Stimulated activated naive CD8-positive, alpha-beta T cell treated with anti-CD3 and anti-CD28 coated beads, Interleukin-15, Interleukin-2, amounts not matched to agents 100 U/mL and 50 U/mL, for 24 hours (primary cell): ENCODE results near the gene PHB1.
"Not testable (repeated sequence)": the region's sequence is repeated elsewhere in the genome, so short reads cannot be mapped to it uniquely, and the experiment has no call there.

Experiments used
- ATAC-seq: fragments of 150-1000 bp; cut with Tn5 transposase; one replicate; pipeline ENCODE4 v1.10.0; 2021
- DNase-seq: peaks from one replicate; pipeline ENCODE4 v3.0.0; 2021

The PHB1 gene

DNA sequence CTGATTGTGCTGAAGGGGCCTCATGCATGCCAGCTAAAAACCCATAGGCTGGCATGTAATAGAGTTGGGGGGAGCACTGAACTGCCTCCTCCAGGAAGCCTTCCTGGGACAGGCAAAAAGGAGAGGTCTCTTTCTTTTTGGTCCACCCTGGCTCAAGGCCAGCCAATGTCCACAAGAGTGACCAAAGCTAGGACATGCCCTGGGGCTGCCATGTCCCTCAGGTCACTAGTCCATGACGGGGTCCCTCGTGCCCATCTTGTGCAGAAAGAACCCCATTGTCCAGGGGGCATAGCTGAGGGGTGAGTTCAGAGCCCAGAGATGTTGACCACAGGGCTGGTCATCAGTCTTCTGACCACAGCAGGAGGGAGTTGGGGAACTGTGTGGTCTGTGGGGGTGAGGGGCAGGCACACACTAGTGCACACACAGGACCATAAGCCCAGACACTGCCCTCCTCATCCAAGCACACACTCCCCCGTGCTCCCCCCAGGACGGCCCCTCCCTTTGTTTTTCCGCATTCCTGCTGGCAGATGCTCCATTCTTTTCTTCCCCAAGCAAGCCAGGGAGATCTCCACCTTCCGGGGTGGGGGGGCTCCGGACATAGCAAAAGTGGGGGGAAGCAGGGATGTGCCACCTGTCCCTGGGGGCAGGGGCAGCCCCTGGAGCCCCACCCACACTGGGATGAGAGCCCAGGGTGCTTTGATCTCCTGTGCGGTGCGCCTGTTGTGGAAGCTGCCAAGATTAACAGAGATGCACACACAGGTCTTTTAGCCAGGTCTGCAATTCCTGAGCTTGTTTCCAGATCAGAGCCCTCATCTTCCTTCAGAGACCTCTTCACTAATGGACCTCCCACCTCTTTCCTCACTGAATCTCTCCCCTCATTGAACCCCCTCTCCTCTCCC lies 25.2 kb upstream of the PHB1 start:
- no peak for DNase-seq
- no peak for ATAC-seq

DNA sequence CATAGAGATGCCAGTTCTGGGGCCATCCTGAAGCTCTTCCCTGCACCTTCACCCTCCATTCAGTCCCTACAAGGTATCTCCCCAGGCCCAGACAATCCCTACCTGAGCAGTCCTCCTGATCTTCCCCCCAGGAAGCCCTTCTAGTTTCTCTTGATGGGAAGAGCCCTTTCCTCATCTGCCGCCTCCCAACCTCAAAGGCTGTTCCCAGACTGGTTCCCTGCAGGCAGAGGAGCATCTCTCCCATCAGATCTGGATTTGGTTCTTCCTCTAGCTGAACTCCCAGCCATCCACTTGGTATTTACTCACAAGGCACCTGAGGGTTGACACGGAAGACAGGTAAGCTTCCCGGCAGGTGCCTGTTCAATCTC lies 24.6 kb upstream of the PHB1 start:
- ATAC-seq = no peak

DNA sequence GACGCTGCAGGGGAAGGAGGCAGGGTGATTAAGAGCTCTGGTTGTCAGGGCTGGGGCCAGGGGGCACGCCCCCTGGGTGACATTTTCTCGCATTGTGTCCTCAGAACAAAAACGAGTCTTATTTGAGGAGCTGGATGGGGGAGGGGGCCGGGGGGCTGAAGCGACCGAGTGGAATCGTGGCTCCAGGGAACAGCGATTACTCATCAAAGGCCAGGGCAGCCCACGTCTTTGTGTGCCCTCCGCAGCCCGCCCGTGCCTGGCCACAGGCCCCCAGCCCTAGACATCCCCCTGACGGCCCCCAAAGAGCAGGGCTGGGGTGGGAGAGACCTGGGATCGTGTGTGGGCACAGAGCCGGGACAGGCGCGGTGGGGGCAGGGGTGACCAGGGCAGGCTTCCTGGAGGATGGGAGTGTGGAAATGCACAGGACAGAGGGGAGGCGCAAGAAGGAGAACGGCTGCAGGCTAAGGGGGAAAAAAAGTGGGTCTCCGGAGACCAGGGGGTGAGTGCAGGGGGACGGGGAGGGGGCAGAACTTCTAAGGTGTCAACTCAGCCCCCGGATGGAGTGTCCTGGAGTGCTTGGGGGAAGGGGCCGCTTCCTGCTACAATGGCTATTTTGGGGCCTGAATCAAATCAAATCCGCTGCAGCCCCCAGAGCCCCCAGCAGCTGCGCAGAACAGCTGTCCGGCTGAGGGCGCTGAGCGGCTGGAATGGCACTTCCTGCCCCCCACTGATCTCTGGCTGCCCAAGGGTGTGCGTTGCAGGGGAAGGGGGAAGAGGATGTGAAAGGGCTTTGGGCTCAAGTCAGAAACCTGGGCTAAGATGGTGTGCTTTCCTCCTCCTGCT lies 24.0 kb upstream of the PHB1 start:
- DNase-seq (no peak), ATAC-seq (no peak)

More for the DNA sequence above, 24.6 kb upstream of the PHB1 start:
- no peak for DNase-seq

- no peak for ATAC-seq
- DNase-seq = no peak
Measured at GRCh38 chr17:49437696-49438435, 23.2 kb upstream of the PHB1 start.

DNA sequence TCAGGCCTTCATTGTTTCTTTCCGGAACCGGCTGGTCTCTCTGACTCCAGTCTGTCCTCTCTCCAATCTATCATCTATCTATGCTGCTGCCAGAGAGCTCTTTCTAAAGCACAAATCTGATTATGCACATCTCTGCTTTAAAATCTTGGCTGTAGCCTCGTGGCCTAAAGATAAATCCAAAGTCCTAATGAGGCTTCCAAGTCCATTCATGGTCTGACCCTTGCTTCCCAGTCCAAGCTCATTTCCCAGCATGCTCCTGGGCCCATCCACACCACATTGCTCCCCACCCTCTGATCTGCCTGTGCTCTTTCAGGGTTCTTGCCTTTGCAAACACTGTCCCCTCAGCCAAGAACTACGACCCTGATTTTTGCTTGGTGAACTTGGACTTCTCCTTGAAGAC lies 21.5 kb upstream of the PHB1 start:
- DNase-seq = no peak
- no peak for ATAC-seq

DNA sequence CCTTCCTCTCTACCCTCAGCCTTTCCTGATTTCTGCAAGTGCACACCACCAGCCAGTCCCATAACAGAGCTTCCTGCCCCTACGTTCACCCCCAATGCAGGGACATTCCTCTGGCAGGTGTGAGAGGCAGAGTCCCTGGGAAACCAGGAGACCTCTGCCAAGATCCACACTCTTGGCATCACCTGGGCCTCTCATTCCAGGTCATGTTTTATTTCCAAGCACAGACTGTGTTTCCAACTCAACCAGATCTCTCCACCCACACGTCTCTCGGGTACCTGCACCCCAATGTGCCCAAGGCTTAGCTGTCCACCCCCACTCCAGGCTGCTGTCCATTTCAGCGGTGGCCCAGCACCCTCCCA lies 21.0 kb upstream of the PHB1 start:
- ATAC-seq = no peak

DNA sequence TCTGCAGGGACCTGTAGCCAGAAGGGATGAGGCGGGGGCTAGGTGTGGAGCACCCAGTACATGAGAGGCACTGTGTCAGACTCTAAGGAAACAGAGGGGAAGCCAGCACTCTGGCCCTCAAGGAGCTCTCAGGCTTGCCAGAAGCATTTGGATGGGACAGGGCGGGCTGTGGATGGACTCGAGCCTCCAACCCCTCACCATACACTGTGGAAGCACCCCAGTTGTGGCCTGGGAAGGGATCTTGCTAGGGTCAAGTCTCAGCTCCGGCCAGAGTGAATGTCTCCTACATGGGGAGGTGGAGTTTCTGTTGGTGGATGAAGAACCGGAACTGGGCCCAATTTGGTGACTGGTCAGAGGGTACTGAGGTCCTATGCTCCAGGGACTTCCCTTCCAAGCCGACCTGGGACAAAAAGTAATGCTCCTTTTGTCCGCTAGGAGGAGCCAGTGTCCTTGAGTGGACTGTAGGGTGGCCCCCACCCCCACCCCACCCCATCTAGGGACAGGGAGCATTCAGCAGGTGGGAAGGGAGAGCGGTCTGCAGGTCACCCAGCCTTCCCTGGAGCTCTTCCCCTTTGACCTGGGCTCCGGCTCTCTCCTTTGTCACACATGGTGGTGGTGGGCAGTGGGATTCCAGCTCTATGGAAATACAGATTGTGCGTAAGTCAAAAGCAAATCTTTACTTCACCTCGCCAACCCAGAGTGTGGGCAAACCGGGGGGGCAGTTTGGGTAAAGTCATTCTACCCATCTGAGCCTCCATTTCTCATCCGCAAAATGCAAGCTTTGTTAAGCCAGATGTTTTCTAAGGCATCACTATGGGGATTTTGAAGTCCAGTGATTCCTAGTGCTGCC lies 20.4 kb upstream of the PHB1 start:
- peak; percentile 61 for DNase-seq
- ATAC-seq = peak; percentile 53

More for the DNA sequence above, 21.0 kb upstream of the PHB1 start:
- DNase-seq = no peak

DNA sequence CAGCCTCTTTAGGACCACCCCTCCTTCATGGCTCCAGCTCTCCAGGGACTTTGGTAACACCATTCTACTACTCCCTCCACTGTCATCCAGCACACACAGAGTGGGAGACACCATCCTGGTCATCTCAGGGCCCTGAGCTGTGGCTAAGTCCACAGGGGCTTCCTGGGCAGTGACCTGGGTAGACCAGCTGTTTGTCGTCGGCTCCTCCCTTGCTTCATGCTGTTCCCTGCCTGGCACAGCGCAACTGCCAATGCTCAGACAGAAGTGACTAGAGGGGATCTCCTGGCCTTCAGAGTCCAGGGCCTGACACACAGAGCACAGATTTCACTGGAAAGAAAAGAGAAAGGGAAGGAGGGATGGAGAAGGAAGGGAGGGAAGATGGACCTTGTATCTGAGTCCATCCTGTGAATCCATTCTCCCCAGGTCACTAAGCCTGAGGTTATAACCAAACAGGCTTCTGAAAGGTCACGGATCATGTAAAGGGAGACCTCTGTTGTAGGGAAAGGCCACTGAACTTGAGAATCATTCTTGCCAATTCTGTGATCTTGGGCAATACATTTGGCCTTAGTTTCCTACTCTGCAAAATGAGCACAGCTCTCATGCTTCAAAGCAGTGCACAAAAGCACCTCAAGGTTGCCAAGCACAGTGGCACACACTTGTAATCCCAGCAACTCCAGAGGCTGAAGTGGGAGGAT lies 18.5 kb upstream of the PHB1 start:
- ATAC-seq (no peak), DNase-seq (no peak)

DNA sequence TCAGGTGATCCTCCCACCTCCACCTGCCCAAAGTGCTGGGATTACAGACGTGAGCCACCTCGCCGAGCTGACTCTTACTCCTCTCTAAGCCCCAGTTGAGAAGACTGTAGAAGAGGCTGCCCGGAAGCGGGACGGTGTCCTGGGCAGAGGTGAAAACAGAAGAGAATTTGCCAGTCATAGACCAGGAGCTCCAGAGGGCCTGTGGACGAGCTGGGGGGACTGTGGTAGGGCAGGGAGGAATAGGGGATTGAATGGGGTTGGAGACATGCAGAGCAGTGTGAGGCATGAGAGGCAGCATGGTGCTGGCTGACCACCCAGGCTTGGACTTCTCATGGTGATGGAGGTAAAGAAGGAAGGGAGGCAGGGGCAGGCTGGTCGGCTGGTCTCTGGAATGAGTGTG lies 17.1 kb upstream of the PHB1 start:
- no peak for ATAC-seq
- DNase-seq = no peak

DNA sequence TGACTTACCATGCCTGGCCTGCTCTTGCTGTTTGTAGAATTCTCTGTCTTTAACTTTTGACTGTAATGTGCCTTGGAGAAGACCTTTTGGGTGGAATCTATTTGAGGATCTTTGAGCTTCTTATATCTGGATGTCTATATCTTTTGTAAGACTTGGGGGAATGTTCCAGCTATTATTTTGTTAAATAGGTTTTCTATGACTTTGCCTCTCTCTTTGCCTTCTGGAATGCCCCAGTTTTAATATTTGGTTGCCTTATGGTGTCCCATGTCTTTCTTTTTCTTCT lies 10.3 kb upstream of the PHB1 start:
- ATAC-seq (no peak), DNase-seq (no peak)

DNA sequence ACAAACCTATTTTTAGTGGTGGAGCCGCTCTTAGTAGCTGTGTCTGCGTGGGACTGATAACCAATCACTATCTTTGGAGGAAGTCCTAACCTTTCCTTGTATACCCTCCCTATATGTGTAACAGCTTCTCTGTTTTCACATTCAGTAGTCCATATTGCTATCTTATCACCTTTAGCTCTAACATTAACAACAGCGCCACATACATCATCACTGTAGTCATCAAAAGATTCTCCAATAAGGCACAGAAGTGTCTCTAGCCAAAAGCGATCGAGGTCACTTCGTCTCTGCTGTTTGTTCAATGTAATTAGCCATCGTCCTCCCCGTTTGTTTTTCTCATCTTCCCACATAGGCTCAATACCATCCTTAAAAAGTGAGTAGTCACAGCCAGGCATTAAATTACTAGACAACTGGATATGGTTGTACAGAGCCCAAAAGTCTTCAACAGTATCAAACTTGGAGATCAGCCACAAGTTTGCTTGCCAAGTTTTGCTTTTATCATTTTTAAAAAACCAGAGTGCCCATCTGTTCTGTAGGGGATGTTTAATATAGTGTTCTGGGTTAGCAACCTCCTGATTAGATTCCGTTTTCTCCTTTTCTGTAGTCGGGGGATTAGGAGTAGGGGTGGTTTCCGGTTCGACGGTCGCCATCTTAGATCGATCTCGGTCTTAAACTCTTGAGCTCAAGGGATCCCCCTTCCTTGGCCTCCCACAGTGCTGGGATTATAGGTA lies 9.8 kb upstream of the PHB1 start:
- DNase-seq, ATAC-seq: not testable (repeated sequence)

DNA sequence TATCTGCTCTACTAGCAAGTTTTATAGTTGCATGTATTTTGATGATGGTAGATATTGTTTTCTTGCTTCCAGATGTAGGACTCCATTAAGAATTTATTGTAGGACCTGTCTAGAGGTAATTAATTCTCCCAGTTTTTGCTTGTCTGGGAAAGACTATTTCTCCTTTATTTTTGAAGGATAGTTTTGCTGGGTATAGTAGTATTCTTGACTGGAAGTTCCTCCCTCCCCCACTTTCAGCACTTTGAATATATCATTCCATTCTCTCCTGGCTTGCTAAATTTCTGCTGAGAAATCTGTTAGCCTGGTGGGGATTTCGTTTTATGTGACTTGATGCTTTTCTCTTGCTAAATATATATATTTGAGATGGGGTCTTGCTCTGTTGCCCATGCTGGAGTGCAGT lies 8.0 kb upstream of the PHB1 start:
- DNase-seq (no peak), ATAC-seq (no peak)

DNA sequence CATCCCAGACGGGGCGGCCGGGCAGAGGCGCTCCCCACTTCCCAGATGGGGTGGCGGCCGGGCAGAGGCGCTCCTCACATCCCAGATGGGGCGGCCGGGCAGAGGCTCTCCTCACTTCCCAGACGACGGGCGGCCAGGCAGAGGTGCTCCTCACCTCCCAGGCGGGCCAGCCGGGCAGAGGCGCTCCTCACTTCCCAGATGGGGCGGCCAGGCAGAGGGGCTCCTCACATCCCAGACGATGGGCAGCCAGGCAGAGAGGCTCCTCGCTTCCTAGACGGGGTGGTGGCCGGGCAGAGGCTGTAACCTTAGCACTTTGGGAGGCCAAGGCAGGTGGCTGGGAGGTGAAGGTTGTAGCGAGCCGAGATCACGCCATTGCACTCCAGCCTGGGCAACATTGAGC lies 5.1 kb upstream of the PHB1 start:
- DNase-seq = not testable (repeated sequence)

DNA sequence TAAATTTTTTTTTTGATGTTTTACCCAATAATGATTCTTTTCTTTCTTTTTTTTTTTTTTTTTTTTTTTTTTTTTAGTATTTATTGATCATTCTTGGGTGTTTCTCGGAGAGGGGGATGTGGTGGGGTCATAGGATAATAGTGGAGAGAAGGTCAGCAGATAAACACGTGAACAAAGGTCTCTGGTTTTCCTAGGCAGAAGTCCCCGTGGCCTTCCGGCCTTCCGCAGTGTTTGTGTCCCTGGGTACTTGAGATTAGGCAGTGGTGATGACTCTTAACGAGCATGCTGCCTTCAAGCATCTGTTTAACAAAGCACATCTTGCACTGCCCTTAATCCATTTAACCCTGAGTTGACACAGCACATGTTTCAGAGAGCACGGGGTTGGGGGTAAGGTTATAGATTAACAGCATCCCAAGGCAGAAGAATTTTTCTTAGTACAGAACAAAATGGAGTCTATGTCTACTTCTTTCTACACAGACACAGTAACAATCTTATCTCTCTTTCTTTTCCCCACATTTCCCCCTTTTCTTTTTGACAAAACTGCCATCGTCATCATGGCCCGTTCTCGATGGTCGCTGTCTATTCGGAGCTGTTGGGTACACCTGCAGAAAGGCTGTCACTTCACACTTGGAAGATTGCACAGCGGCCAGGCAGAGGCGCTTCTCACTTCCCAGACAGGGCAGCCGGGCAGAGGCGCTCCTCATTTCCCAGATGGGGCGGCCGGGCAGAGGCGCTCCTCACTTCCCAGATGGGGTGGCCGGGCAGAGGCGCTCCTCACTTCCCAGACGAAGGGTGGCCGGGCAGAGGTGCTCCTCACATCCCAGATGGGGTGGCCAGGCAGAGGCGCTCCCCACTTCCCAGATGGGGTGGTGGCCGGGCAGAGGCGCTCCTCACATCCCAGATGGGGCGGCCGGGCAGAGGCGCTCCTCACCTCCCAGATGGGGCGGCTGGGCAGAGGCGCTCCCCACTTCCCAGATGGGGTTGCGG lies 4.4 kb upstream of the PHB1 start:
- not testable (repeated sequence) for ATAC-seq, DNase-seq

More for the DNA sequence above, 5.1 kb upstream of the PHB1 start:
- ATAC-seq = not testable (repeated sequence)

GRCh38 chr17:49414271-49414621 lies 436 bp downstream of the PHB1 start:
- ATAC-seq (no peak), DNase-seq (no peak)

GRCh38 chr17:49409066-49409465 lies 5.6 kb downstream of the PHB1 start:
- DNase-seq (no peak), ATAC-seq (no peak)

DNA sequence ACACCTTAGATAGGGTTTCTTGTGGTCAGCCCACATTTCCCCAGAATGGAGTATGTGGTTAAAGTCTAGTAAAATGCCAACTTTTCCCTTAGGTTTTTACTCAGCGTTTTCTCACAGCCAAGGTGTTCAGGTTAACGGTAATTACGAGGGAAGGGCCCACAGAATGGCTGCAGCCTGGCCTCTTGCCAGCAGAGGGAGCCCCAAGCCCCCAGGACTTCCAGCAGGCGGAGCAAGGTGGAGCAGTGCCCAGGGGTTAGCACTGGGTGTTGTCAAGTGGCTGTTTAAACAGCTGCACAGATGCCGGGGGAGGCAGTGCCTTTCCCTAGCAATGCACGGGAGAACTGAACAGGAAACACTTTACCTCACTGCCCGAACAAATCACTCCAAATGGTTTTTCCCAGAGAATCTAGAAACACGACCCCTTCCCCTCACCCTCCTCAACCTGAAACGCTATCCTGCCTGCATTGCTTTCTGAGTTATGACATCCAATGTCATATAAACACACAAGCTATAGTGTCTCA lies 6.6 kb downstream of the PHB1 start:
- peak; percentile 86 for ATAC-seq
- peak; percentile 87 for DNase-seq

- DNase-seq (no peak), ATAC-seq (no peak)
Measured at GRCh38 chr17:49407086-49407485, 7.6 kb downstream of the PHB1 start.

DNA sequence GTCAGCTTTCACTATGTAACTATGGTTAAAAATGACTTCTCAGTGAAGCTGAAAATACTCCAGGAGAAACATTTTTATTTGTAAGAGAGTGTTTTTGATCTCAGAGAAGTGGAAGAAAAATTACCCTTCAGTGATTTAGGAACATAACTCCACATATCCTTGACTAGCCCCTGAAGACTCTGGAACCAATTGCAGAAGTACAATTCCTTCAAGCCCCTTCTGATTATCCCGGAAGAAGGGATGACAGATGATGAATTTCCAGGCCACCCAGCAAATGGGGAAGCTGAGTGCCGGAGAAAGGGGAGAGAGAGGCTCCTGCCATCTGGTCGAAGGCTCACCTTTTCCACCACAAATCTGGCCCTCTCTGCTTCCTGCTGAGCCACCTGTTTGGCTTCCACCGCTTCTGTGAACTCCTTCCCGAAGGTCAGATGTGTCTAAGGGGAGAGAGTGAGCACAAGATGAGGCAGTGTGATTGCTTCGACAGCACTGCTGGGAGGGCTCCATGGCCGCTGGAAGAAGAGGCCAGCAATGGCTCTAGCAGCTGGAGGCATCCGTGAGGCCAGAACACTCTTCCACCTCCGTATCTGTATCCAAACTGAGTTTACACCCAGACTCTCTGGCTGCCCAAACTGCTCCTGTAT lies 8.1 kb downstream of the PHB1 start:
- DNase-seq (no peak), ATAC-seq (no peak)
